DMS114 treated with DMSO at 0.1 percent for 48 hours (cell line): ENCODE measurements around the gene ERVH48-1.
"Not testable (repeated sequence)": the region's sequence is repeated elsewhere in the genome, so short reads cannot be mapped to it uniquely, and the experiment has no call there.

Experiments used
- DNase-seq: peaks from one replicate; lab custom pipeline; 2025; ENCODE audit not compliant: unreplicated experiment; lab: John Stamatoyannopoulos, UW

Gene ERVH48-1

GRCh38 chr21:42925114-42925926 is at the start of gene ERVH48-1:
Gene ERVH48-1 (minus strand): TSS chr21:42925630. CDS start chr21:42919006, 6,624 bp downstream.
- no peak for DNase-seq

- peak; percentile 86 for DNase-seq
These were observed 48.8 kb upstream of the ERVH48-1 start, which contains the start of gene PKNOX1 for GRCh38 chr21:42973991-42974831. Gene PKNOX1 (plus strand): TSS chr21:42974562. CDS start chr21:43004382, 29,820 bp downstream.

- no peak for DNase-seq
These were observed 48.0 kb upstream of the ERVH48-1 start for GRCh38 chr21:42973309-42973990.

- DNase-seq, result no peak
These were observed 46.5 kb upstream of the ERVH48-1 start for GRCh38 chr21:42971897-42972275.

- DNase-seq, result no peak
These were observed 45.7 kb upstream of the ERVH48-1 start for GRCh38 chr21:42970946-42971653.

- DNase-seq, result no peak
These were observed 43.8 kb upstream of the ERVH48-1 start for GRCh38 chr21:42969193-42969600.

GRCh38 chr21:42967616-42968015 is 42.2 kb upstream of the ERVH48-1 start:
- not testable (repeated sequence) for DNase-seq

- DNase-seq, result no peak
These were observed 39.8 kb upstream of the ERVH48-1 start for GRCh38 chr21:42965211-42965560.

GRCh38 chr21:42964546-42965210 is 39.2 kb upstream of the ERVH48-1 start:
- DNase-seq, result no peak

- DNase-seq, result no peak
These were observed 38.7 kb upstream of the ERVH48-1 start for GRCh38 chr21:42964086-42964485.

GRCh38 chr21:42962380-42963007 is 37.1 kb upstream of the ERVH48-1 start:
- DNase-seq, result no peak

- no peak for DNase-seq
These were observed 34.3 kb upstream of the ERVH48-1 start for GRCh38 chr21:42959728-42960127.

- DNase-seq, result not testable (repeated sequence)
These were observed 32.7 kb upstream of the ERVH48-1 start for GRCh38 chr21:42958122-42958521.

- no peak for DNase-seq
These were observed 31.6 kb upstream of the ERVH48-1 start for GRCh38 chr21:42956824-42957630.

- not testable (repeated sequence) for DNase-seq
These were observed 25.8 kb upstream of the ERVH48-1 start for GRCh38 chr21:42951193-42951592.

- not testable (repeated sequence) for DNase-seq
These were observed 23.8 kb upstream of the ERVH48-1 start for GRCh38 chr21:42949094-42949755.

- no peak for DNase-seq
These were observed 16.8 kb upstream of the ERVH48-1 start for GRCh38 chr21:42942244-42942643.

- no peak for DNase-seq
These were observed 16.3 kb upstream of the ERVH48-1 start for GRCh38 chr21:42941696-42942085.
